Liver (tissue), 4 donors: ENCODE data around the gene CELA2A. TPM values are rescaled to one million over a fixed set of nuclear protein-coding genes. Genes with fewer than 3 reads are reported as not detected.

Source experiments
- polyA plus RNA-seq, 2 donors: library from polyadenylated mRNA; stranded (reverse) in 1 of 2; unstranded in 1 of 2; fragments of 200-250 nt in 1 of 2; fragments of >200 nt in 1 of 2; fragmentation: Nextera tagmentation in 1 of 2; extraction: Ambion mirVana in 1 of 2; gene quantifications; one replicate each; pipeline versions ENCODE4 v1.2.1 to v1.2.3, GENCODE V29; 2013 to 2015
- total RNA-seq, 2 donors: library from RNA; depleted of rRNA; stranded (reverse); fragments of >200 nt; gene quantifications; one replicate each; pipeline ENCODE4 v1.2.3, GENCODE V29; 2014
- donor health status: healthy.
- donor health status: healthy.
- donor health status: healthy.

The CELA2A gene
- total and polyA plus RNA-seq, 4 donors: not detected

Other genes with a start within 250 kb of the CELA2A start
- under 1 TPM; under 0.01 to 0.05 TPM for gene FHAD1, start 209.5 kb upstream of the CELA2A start, total RNA-seq
- gene FHAD1, start 209.5 kb upstream of the CELA2A start, polyA plus RNA-seq: under 1 TPM in 1 of 2 donors, not detected in 1; 0.13 TPM
- gene EFHD2, start 46.8 kb upstream of the CELA2A start, total RNA-seq: 10 to 100 TPM; 10.6 to 23.0 TPM
- 10 to 100 TPM in 1 of 2 donors, 1 to 10 TPM in 1; 7.4 to 12.8 TPM for gene EFHD2, start 46.8 kb upstream of the CELA2A start, polyA plus RNA-seq
- gene CTRC, start 18.3 kb upstream of the CELA2A start, total RNA-seq: not detected
- not detected for gene CTRC, start 18.3 kb upstream of the CELA2A start, polyA plus RNA-seq
- not detected for gene CELA2B, start 19.4 kb downstream of the CELA2A start, total RNA-seq
- not detected for gene CELA2B, start 19.4 kb downstream of the CELA2A start, polyA plus RNA-seq
- gene CASP9, start 67.5 kb downstream of the CELA2A start, total RNA-seq: 1 to 10 TPM; 4.2 to 4.4 TPM
- 1 to 10 TPM; 2.8 to 5.8 TPM for gene CASP9, start 67.5 kb downstream of the CELA2A start, polyA plus RNA-seq
- 10 to 100 TPM in 1 of 2 donors, 1 to 10 TPM in 1; 9.2 to 13.1 TPM for gene DNAJC16, start 70.1 kb downstream of the CELA2A start, total RNA-seq
- gene DNAJC16, start 70.1 kb downstream of the CELA2A start, polyA plus RNA-seq: 10 to 100 TPM in 1 of 2 donors, 1 to 10 TPM in 1; 3.3 to 14.2 TPM
- 10 to 100 TPM; 33.3 to 83.6 TPM for gene AGMAT, start 128.3 kb downstream of the CELA2A start, total RNA-seq
- 10 to 100 TPM; 31.9 to 48.0 TPM for gene AGMAT, start 128.3 kb downstream of the CELA2A start, polyA plus RNA-seq
- gene DDI2, start 160.7 kb downstream of the CELA2A start, total RNA-seq: 10 to 100 TPM; 70.8 to 72.5 TPM
- gene DDI2, start 160.7 kb downstream of the CELA2A start, polyA plus RNA-seq: 10 to 100 TPM in 1 of 2 donors, 1 to 10 TPM in 1; 9.5 to 13.1 TPM
- gene PLEKHM2, start 227.6 kb downstream of the CELA2A start, total RNA-seq: 10 to 100 TPM; 18.9 to 22.6 TPM
- 10 to 100 TPM in 1 of 2 donors, 1 to 10 TPM in 1; 4.1 to 15.1 TPM for gene PLEKHM2, start 227.6 kb downstream of the CELA2A start, polyA plus RNA-seq